ENCODE measurements around the gene DZIP1.

The DZIP1 gene

DNA sequence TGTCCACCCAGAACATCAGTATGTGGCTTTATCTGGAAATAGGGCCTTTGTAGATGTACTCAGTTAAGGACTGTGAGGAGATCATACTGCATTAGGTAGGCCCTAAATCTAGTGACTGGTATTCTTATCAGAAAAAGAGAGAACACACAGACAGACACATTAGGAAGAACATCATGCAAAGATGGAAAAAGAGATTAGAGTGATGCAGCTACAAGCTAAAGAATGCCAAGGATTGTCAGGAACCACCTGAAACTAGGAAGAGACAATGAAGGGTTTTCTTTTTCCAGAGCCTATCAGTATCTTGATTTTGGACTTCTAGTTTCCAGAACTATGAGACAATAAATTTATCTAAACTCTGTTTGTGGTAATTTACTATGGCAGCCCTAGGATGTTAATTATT is 15.0 kb upstream of the DZIP1 start:
- H3K4me3 ChIP-seq (ENCODE audit: control insufficient read depth, low read depth, low read length): no peak overlapping the region
- DNase-seq (ENCODE audit: low read depth): no peak
- TF ChIP-seq, protein P1, sequence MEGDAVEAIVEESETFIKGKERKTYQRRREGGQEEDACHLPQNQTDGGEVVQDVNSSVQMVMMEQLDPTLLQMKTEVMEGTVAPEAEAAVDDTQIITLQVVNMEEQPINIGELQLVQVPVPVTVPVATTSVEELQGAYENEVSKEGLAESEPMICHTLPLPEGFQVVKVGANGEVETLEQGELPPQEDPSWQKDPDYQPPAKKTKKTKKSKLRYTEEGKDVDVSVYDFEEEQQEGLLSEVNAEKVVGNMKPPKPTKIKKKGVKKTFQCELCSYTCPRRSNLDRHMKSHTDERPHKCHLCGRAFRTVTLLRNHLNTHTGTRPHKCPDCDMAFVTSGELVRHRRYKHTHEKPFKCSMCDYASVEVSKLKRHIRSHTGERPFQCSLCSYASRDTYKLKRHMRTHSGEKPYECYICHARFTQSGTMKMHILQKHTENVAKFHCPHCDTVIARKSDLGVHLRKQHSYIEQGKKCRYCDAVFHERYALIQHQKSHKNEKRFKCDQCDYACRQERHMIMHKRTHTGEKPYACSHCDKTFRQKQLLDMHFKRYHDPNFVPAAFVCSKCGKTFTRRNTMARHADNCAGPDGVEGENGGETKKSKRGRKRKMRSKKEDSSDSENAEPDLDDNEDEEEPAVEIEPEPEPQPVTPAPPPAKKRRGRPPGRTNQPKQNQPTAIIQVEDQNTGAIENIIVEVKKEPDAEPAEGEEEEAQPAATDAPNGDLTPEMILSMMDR (IDR thresholded peaks at IDR 0.05; ENCODE audit: control insufficient read depth, insufficient read depth, low read depth, low read length, missing control alignments): no peak

DNA sequence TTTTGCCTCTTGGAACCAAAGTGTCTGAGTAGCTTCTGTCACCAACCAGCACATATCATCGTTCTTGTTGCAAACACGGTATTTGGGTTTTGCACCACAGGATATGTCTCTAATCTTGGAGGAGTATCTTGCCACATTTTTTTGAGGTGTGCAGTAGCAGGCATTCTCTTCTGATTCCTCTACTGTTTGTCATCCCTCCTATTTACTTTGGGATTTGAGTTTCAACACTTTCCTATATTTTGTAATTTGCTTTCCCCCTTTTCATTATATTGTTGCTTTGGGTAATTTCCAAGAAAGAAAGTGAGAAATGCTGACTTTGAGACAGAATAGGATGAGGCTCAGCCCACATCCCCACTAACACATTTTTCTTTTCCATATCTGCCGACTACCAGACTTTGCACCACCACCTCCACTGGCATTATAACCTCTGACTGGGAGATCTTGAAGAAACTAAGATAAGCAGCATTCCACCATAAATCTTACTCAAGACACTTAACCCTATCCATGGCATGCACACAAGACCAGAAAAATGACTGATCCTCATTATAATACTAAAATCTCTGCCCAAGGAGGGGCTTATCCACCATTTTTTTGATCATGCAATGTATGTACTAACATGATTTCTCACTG is 12.0 kb upstream of the DZIP1 start:
- DNase-seq (ENCODE audit: low read depth): no peak
- H3K4me3 ChIP-seq (ENCODE audit: control insufficient read depth, low read depth, low read length): no peak overlapping the region
- TF ChIP-seq, protein P1 (IDR thresholded peaks at IDR 0.05; ENCODE audit: control insufficient read depth, insufficient read depth, low read depth, low read length, missing control alignments): no peak

DNA sequence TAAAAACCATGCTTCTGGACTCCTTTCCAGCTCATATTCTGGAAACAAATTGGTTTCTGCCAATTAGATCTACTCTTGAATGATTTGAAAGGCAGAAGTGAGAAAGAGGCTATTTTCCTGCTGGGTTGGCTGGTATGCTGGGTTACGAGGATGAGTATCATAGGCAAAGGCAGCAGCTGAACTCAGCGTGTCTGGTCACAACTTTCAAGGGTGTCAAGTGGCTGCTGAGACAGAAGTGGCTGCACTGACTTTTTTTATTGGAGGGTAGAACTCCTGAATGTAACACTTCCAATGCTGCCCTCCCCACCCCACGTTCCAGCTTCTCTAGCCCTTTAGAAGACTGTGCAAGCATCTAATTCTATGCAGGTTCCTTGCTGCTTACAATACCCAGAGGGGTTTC is 8.3 kb upstream of the DZIP1 start:
- no peak for DNase-seq (ENCODE audit: low read depth)
- no peak overlapping the region for H3K4me3 ChIP-seq (ENCODE audit: control insufficient read depth, low read depth, low read length)
- TF ChIP-seq, protein P1 (IDR thresholded peaks at IDR 0.05; ENCODE audit: control insufficient read depth, insufficient read depth, low read depth, low read length, missing control alignments): no peak

DNA sequence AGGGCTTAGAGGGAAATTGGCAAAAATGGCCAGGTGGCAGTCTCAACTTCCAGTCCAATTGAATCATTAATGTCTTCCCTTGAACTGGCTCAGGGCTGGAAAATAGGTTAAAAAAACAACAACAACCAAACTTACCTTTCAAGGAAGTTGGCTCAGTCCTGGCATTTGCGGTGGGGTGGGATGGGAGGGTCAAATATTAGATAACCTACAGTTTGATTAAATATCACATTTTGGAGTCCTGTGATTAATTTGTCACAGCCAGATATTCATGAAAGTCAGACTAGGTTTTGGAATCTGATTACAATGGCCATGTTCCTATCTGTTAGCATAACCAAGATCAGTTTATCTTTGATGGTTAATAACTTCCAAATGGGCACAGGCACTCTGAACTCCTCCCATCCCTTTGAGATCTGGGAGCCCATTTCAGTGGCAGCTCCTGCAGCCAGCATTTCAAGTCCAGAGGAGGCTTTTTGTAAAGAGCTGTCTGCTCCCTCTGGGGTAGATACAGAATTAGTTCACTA is 7.8 kb upstream of the DZIP1 start:
- no peak overlapping the region for H3K4me3 ChIP-seq (ENCODE audit: control insufficient read depth, low read depth, low read length)
- TF ChIP-seq, protein P1 (IDR thresholded peaks at IDR 0.05; ENCODE audit: control insufficient read depth, insufficient read depth, low read depth, low read length, missing control alignments): no peak
- no peak for DNase-seq (ENCODE audit: low read depth)

DNA sequence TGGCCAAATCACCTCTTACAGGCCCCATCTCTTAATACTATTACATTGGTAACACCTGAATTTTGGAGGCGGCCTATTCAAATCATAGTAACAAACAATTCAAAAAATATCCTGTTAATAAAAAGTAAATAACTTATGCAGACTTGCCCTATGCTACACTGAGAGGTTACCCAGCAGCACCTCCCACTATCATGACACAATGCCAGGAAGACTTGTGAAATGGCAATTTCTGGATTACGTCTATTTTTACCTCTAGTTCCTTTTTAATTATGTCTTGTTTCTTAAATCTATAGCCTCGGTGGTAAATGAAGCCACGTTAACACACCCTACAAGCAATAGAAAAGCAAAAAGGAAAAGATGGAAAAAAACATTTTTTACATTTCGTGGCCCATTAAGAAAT is 6.2 kb upstream of the DZIP1 start:
- no peak overlapping the region for H3K4me3 ChIP-seq (ENCODE audit: control insufficient read depth, low read depth, low read length)
- DNase-seq (ENCODE audit: low read depth): no peak
- TF ChIP-seq, protein P1 (IDR thresholded peaks at IDR 0.05; ENCODE audit: control insufficient read depth, insufficient read depth, low read depth, low read length, missing control alignments): no peak

DNA sequence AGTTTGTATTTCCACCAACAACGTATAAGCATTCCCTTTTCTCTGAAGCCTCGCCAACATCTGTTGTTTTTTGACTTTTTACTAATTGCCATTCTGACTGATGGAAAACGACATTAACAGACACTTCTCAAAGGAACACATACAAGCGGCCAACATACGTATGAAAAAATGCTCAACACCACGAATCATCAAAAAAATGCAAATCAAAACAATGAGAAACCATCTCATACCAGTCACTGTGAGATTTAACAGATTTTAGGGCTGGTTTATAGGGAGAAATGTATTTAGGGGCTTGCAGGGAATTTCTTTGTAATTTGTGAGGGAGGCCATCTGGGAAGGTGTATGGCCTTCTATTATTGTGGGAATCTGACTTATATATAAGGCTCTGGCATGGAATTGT is 2.8 kb upstream of the DZIP1 start:
- no peak for DNase-seq (ENCODE audit: low read depth)
- TF ChIP-seq, protein P1 (IDR thresholded peaks at IDR 0.05; ENCODE audit: control insufficient read depth, insufficient read depth, low read depth, low read length, missing control alignments): no peak
- H3K4me3 ChIP-seq (ENCODE audit: control insufficient read depth, low read depth, low read length): no peak overlapping the region
